Hematopoietic multipotent progenitor cell treated with erythropoietin and hydrocortisone succinate and interleukin-3 and kit ligand, for 8 days (in vitro differentiated cells): ENCODE data around the gene USP6NL.
A peak's percentile ranks its signal among the peaks of the same experiment; 100 is the strongest.

Source experiments
- DNase-seq: peaks from one replicate; pipeline ENCODE4 v3.0.0-alpha.2; 2015

USP6NL gene

DNA sequence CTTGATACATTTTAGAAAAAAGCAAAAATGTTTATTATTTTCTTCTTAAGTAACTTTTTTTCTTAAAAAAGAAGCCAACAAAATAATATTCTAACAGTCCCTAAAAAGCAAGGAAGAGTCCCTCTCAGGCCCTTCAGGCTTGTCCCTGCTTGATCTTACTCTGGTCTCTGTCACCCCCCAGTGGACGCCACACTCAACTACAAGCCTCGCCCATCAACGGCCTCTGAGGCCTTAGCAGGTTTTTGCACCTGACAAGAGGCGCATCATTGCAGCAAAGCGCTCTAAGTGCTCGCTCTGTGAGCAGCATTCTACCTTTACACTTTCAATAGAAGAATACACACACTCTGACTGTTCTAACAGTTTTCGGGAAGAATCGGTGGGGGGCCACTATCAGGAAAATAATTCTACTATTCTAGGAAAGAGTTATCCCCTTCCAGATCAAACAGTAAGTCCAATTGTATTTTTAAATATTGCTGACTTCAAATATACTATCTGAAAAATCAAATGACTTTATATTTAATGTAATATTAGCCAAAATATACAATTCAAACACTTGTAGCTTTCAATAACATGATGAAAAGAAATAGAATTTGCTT, 139.2 kb downstream of the USP6NL start:
- peak; percentile 78 for DNase-seq

DNA sequence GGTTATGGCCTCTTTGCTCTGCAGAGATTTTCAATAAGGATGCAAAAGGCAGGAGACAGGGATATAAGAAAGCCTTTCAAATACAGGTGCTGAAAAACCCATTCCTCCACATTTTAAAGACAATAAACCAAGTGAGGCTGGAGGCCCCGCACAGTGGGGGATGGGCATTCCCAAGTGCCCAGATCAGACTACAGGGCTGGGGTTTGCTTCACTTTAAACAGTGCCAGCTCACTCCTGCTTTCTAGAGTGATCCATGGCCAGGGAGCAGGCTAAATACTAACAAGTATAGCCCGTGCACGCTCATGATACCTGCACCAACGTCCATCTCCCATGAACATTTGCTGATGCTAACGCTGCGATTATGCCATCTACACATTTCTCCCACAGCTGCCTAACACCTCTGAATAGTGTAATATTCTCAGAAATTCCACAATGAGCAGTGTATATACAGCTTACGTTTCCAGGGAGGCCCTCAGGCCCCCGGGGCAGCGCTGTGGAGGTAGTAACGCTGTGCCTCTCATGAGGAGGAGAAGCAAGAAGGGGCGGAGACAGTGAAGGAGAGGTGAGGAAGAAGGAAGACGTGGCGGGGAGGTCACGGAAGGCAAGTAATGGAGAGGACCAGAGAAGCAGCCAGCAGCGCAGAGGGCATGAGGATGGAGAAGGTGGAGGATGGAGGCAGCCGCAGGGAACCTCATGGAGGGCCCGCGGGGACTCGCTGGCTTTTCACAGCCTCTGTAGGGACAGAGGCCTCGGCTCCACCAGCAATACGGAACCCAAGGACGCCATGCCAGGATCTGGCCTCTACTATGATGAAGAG, 141.7 kb downstream of the USP6NL start:
- no peak for DNase-seq

DNA sequence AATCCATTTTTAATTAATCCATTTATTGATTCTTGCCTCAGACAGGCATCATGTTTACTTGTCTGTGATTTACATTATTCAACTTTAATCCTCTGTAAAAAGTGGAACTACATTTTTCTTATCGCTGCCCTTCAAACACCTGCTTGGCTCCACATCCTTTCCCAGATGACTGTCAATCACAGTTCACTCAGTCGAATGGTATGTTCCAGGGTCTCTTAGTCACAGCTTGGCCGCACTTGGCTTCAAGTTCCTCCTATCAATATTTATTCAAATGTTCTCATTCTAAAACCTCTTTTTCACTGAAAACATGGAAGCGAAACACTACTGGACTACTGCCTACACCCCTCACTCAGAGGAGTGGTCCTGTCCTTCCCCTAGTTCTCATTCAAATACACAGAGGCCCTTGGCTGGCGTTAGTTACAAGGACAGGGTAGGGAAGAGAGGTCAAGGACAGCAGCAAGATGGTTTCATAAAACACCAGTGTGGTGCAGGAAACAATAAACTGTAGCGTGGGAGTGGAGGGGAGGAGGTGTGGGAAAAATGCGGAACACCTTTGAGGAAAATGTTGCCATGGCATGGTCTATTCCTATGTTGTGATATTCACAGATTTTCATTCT, 143.2 kb downstream of the USP6NL start:
- DNase-seq = no peak

GRCh38 chr10:11465406-11465805, 146.0 kb downstream of the USP6NL start:
- DNase-seq = no peak

- DNase-seq = no peak
Measured at GRCh38 chr10:11463111-11463510, 148.3 kb downstream of the USP6NL start.

- no peak for DNase-seq
Measured at GRCh38 chr10:11462071-11462470, 149.4 kb downstream of the USP6NL start.

GRCh38 chr10:11457336-11457735, 154.1 kb downstream of the USP6NL start:
- DNase-seq = no peak

GRCh38 chr10:11454958-11455566, 156.4 kb downstream of the USP6NL start:
- peak; percentile 26 for DNase-seq

GRCh38 chr10:11454160-11454559, 157.3 kb downstream of the USP6NL start:
- DNase-seq = no peak

DNA sequence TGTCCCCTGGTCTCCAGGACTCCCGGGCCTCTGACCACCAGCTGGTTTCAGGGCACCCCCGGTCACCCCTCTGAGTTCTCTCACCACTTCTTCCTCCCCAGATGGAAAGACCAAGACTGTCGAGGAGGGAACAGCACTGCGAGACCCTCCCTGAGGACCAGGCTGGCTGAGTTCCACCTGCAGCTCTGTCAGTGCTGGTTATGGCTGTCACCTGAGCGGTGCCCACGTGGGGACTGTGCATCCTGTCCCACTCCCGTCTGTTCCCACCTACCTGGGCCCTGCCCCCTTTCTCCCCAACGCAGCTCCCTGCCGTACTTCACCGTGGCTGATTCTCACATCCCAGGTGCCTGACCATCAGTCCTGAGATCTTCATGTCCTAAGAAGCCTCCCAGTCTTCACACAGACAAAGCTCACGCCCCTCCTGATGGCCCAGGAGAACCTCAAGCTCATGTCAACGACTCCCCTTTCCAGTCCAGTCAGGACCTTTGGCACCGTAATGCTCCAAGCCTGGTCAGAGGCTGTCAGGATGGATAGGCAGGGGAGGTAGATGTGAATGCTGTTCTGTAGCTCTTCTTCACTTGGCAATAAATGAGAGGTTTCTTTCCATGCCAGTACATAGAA, 159.7 kb downstream of the USP6NL start:
- DNase-seq = no peak

DNA sequence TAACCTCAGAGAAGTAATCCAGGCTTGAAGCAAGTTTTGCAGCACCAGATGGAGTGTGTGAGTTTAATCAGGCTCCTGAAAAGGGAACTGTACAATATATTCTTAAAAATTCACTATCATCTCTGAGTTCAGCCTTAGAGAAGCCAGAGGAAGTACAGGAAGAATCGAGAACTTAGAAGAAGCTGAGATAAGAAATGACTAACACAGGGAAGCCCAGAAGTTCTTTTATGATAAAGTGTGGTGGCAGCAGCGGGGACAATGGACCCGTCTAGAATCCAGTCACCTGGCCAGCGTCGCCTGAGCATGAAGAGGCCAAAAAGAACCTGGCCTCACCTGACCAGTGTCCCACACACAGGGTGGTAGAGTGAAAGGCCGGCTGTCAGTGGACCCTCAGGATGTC, 161.0 kb downstream of the USP6NL start:
- DNase-seq = peak; percentile 84

- no peak for DNase-seq
Measured at GRCh38 chr10:11449761-11450160, 161.7 kb downstream of the USP6NL start.

GRCh38 chr10:11448545-11449244, 162.8 kb downstream of the USP6NL start:
- DNase-seq = no peak

DNA sequence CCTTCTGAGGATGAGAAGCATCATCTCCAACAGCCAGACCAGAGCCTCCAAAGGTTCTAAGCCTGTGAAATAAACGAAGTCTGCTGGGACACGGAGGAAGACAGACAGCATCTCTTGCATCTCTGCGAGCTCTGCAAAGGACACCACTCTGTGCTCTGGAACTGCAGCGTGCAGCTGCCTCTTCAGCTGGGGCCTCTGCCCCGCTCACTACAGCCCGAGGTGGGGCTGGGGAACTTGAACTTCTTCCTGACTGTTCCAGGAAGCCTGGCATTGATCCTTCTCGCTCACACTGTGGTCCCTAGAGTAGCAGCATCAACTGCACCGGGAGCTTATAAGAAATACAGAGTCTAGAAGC, 163.3 kb downstream of the USP6NL start:
- DNase-seq = no peak

DNA sequence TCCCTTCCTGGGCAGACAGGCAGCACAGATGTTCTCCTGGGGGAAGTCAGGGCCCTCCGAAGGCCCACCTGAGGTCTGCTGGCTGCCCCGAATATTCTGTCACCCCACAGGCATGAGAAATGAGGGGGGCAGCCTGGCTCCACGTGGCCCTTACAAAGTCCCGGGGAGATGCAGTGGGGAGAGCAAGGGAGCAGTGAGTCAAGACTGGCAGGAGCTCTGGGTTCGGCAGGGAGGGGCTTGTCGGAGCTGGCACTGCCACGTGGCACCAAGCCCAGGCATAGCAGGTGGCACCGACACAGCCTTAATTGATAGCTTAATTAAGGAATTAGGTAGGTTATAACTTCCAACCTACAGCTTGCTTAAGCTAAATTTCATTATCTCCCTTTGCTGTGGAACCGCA, 163.9 kb downstream of the USP6NL start:
- no peak for DNase-seq

GRCh38 chr10:11446864-11447263, 164.6 kb downstream of the USP6NL start:
- DNase-seq = no peak

DNA sequence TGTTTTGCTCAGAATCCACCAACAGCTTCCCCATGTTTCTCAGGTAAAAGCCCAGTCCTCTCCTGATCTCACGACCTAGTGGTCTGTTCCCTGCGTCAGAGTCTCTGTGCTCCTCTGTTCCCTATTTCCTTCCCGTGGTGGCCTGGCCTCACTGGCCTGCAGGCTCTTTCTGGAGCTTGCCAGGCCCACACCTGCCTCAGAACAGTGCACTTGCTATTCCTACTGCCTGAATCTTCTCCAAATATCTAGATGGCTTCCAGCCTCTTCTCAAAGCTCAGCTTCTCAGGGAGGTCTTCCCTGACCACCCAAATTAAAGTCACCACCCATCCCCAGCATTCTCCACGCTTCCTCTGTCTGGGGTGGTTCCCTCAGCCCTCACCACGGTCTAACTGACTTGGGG, 165.3 kb downstream of the USP6NL start:
- DNase-seq = no peak

DNA sequence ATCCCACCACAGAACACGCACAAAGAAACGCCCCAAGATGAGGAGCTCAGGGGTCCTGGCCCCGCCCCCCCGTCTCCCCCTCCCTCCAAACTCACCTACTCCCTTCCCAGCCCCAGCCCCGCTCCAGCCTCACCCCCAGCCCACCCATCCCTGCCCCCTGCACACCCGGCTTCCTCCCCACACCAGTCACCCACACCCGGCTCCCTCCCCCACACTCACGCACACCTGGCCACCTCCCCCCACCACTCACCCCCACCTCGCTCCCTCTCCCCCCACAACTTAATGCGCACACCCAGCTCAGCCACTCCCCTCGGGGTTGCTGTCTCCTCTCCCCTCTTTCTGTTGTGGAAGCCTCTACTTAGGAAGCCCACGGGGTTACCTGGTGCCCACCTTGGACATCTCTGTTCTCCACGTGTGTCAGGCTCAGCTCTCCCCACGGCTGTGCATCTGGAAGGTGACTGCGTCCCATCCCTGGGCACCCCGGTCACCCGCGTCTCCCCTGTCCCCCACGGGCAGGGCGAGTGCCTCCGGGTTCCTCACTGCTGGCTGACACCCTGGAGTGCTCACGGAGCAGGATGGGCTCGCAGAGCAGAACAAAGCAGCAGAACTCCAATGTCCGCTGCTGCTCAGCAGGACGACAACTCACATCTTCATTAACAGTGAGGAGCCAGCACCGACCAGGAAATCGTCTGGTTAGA, 166.8 kb downstream of the USP6NL start:
- DNase-seq = no peak

DNA sequence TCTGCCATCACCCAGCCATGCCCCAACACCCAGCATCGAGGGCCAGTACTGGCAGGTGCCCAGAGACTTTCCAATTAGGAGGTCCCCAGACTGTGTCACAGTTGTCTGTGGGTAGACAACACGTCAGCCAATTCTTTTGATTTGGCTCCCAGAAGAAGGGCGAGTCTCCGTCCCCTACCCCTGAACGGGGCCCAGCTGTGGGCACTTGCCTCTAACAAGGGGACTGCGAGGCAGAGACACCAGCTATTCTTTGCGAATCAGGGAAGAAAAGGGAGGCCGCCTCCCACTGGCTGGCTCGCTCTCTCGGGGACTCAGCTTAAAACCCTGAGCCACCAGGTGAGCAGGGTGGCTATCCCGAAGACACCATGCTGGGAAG, 167.3 kb downstream of the USP6NL start:
- DNase-seq = no peak

DNA sequence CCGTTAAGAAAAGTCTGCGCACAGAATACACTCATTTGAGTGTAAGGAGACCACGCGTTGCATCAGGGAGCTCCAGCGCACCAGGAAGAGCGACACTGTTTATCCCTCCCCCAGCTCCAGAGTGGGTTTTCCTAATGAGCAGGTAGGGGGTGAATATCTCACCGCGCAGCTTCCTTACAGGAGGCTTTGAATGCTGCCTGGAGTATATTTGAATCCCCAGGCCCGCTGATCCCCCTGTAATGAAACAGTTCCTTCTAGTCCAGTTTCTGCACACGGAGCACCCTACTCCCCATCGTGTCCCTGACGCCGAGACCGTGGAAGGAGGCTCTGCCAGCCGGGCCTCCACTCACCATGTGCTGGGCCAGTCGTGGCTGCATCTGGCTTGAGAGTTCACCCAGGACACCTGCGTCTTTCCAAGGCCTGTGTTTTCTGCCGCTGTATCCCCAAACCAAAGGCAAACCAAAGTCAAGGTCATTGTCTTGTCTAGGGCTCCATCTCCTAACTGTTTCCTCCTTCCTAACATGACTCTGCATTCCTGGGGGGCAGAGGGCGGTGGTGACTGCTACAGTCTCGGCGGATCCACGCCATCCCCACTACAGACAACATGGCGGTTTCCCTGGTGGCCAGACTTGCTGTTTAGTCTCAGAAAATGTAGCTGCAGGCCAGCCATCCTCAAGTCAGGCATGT, 167.8 kb downstream of the USP6NL start:
- no peak for DNase-seq

DNA sequence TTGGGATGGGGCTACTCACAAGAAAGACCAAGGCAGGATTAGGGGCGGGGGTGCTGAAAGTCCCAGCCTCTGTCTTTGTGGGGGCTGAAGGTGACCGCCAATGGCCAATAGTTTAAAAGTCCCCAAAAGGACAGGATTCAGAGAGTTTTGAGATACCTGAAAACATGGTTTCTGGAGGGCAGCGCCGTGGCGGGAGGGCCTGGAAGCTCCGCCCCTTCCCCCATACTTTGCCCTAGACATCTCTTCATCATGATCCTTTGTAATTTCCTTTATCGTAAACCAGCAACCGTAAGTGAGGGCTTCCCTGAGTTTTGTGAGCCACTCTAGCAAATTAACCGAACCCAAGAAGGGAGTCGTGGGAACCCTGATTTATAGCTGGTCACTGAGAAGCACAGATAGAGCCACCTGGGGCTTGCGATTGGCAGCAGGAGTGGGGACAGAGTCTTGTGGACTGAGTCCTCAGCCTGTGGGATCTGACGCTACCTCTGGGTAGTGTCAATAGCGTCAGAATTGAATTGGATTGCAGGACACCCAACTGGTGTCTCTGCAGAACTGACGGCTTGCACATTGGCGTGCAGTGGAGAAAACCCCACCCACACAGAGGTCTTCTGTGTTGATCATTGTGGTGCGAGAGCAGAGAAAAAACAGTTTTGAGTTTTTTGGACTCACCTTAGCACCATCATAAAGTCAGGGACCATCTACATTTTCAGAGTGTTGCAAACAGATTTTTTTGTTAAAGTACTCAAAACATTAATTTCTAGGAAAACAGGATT, 169.3 kb downstream of the USP6NL start:
- DNase-seq = no peak
